GM19035 (cell line): ENCODE data around the gene MSX1.
A peak's percentile ranks its signal among the peaks of the same experiment; 100 is the strongest.
"Not testable (repeated sequence)": the region's sequence is repeated elsewhere in the genome, so short reads cannot be mapped to it uniquely, and the experiment has no call there.

Source experiments
- ATAC-seq: cut with Tn5 transposase; IDR thresholded peaks from one replicate; pipeline ENCODE4 v1.9.1; 2021; ENCODE audit not compliant: unreplicated experiment

Gene MSX1

GRCh38 chr4:4859325-4859798 is at the start of gene MSX1:
Gene MSX1 (plus strand): TSS chr4:4859665. CDS start chr4:4859900, 235 bp downstream.
- ATAC-seq: peak; percentile 90

DNA sequence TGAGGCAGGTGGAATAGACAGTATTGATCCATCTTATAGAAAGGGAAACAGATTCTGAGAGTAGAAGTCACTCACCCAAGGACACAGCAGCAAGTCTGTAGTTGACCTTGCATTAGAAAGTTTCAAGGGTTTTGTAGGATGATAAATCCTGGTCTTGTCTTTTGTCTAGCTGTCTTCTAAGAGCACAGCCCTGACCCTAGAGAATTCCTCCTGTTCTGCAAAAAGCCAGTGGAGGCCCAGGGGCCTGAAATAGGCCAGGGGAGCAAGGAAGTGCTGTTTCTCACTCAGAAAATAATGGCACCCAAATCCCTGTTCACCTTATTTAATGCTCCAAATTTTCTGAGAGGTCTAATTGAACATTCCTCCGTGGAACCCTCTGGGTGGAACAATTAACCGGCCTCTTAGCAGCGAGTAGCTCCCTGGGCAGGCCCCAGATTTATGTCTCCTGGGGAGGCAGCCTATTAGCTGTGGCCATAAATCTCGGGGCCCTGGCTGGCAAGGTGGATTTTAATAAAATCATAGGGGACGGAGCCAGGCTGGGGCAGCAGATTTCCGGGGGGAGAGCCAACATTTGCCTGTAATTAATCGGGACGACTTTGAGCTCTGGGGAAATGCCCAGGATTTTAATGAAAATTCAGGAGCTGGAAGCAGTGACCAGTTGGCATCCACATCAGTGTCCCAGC is 49.2 kb upstream of the MSX1 start:
- ATAC-seq: no peak

DNA sequence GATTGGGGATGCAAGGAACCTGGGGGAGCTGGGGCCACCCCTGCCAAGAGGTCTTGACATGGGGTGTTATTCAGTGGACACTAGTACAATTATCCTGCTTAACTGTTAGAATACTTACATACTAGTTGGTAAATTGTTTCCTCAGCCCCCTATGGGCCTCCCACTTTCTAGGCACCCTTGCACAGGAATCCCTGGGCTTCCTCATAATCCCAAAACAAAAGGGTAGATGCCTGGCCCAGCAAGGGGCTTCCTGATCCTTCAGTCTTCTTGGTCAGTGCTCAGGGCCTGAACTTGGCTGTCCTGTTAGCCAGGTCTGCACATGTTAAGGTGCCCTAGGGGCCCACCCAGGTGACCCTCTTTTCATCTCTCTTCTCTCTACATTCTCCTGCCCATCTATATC is 48.7 kb upstream of the MSX1 start:
- no peak for ATAC-seq

- ATAC-seq: no peak
Observed at GRCh38 chr4:4812145-4812794, 47.2 kb upstream of the MSX1 start.

DNA sequence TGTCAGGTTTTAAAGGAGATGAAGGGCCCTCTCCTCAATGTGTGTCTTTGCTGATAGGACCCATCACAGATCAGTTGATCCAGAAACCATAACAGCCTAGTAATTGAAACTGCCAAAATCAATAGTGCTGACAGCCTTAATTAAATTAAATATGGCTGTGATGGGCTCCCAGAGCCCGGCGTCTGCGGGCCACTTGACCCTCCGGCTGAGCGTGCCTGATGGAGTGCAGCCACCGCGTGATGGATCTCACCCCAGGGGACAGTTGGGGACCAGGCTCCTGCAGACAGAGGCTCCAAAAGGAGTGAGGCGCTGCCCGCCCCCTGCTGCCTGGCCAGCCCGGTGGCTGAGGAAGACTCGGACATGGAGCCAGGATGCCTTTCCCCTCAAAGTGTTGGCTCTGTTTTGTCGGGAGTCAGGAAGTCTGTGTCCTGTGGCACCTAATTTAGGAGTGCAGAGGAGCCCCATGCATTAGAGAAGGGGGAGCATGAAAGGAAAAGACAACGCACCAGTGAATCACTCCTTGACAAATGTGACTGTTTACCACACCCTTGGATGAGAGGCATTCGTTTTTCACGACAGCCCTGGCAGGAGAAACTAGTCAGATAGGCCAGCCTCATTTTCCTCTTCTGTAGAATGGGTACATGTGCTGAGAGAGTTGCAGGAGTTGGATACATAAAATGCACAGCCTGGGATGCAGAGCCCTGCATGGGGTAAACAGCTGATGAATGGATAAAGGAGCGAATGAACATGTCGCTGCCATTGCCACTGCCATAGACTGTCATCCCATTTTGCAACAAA is 40.9 kb upstream of the MSX1 start:
- no peak for ATAC-seq

GRCh38 chr4:4819213-4819606 is 40.3 kb upstream of the MSX1 start:
- no peak for ATAC-seq

DNA sequence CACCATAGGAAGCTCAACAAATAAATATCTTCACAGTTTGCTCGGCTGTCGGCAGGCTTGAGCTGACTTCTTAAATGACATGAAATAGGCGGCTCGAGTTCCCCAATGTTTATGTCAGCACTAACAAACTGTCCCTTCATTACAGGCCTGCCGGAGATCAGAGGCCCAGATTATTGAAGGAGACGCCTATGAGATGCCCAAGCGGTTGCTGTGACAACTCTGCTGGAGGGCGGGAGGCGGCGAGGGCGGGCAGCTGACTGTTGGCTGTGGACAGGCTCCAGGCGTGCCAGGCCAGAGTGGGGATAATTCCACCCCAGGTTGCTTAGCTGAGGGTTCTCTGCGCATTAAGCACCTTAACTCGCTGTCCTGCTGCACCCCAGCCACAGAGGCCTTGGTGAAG is 39.2 kb upstream of the MSX1 start:
- no peak for ATAC-seq

DNA sequence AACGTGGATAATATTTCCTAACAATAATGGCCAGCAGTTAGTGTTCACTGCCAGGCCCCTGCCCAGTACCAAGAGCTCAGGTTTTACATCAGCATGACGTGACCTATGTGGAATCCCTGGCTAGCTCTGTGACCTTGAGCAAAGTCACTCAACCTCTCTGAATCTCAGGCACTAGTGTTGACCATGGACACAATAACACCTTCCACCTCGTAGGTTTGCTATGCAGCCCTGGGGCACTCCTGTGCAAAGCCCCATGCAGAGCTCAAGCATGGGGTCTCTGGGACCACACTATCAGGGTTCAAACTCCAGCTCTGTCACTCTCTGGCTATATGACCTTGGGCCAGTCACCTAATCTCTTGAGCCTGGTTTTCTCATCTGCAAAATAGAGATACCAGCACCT is 38.7 kb upstream of the MSX1 start:
- ATAC-seq: no peak

- no peak for ATAC-seq
Observed at GRCh38 chr4:4821577-4821976, 37.9 kb upstream of the MSX1 start.

DNA sequence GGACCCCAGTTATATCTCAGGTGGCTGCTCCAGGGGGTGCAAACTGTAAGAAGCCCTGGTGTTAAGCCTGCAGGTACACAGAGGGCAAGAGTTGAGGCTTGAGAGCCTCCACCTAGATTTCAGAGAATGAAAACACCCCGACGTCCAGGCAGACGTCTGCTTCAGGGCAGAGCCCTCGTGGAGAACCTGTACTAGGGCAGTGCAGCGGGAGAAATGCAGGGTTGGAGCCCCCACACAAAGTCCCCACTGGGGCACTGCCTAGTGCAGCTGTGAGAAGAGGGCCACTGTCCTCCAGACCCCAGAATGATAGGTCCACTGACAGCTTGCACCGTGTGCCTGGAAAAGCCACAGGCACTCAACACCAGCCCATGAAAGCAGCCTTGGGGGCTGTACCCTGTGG is 37.2 kb upstream of the MSX1 start:
- not testable (repeated sequence) for ATAC-seq

DNA sequence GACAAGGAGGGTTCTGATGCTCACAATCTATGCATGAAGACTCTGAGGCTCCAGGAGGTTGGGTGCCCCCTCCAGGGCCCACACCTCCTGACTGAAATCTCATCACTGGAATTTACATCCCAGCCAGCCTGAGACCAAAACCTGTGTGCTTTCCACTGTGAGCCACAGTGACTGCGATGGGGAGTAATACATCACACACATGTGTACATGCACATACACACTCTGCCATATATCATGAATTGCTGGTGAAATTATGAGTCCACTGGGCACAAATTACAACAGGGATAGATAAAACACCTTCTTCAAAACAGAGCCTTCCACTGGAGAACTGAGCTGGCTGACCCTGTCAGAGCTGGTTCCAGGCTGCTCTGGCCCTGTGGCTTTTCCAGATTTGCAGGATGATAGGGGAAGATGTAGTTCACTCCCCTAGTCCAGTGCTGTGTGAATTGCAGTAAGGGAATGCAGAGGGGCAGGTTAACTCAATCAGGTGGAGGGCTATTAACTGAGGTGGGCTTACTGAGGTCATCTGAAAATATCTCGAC is 35.8 kb upstream of the MSX1 start:
- no peak for ATAC-seq

DNA sequence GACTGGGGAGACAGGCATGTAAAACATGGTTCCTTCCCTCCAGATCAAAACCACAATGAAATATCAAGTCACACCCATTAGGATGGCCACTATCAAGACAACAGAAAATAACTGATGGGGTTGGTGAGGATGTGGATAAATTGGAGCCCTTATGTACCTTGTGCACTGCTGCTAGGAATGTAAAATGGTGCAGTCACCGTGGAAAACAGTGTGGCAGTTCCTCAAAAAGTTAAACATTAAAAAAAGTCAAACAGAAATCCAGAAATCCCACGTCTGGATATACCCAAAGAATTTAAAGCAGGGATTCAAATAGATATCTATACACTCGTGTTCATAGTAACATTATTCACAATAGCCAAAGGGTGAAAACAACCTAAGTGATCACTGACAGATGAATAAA is 35.2 kb upstream of the MSX1 start:
- ATAC-seq: no peak

GRCh38 chr4:4825431-4825830 is 34.0 kb upstream of the MSX1 start:
- ATAC-seq: no peak

GRCh38 chr4:4829837-4830236 is 29.6 kb upstream of the MSX1 start:
- no peak for ATAC-seq

DNA sequence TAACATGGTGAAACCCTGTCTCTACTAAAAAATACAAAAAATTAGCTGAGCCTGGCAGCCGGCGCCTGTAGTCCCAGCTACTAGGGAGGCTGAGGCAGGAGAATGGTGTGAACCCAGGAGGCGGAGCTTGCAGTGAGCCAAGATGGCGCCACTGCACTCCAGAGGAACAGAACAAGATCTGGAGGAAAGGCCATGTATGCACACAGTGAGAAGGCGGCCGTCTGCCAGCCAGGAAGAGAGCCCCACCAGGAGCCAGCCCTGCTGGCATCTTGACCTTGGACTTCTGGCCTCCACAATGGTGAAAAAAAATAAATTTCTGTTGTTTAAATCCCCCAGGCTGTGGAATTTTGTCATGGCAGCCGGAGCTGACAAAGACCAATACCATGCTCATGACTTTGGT is 28.2 kb upstream of the MSX1 start:
- ATAC-seq: no peak

- ATAC-seq: no peak
Observed at GRCh38 chr4:4831825-4832224, 27.6 kb upstream of the MSX1 start.

GRCh38 chr4:4836044-4836443 is 23.4 kb upstream of the MSX1 start:
- no peak for ATAC-seq

- ATAC-seq: no peak
Observed at GRCh38 chr4:4837316-4837715, 22.1 kb upstream of the MSX1 start.

GRCh38 chr4:4838051-4838935 is 21.2 kb upstream of the MSX1 start:
- ATAC-seq: no peak

DNA sequence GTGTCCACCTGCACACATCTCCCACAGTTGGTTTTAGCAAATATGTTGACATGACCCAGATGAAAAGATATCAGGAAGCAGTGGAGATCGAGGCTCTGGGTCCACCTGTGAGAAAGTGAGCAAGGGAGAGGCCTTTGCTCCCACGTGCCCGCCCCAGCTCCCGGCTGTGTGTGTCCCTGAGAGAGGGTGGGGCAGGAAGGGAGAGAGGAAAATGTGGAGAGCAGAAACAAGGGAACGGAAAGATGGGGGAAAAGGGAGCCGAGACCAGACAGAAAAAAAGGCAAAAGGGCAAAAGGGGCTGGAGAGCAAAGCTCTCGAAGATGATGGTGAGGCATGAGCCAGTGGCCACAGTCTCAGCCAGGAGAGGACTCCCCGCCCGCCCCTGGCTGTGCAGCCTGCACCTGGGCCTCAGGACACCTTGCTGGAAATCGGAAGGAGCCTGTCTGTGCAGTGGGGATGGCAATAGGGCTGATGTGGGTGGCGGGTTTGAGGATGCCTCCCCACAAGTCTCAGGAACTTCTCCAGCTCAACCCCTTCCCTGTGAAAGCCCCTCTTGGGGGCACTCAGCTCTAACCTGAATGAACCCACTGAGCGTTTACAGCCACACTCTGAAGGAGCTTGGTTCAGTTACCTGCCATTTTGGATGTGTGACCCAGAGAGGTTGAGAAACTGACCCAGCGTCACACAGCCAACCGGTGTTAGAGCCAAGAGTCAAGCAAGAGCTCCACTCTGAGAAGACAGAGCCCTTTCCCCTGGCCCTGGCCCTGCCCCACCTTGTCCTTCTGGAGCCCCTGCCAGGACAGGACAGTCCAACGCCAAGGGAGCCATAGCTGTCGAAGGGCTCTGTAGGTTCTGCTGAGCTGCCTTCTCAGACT is 20.3 kb upstream of the MSX1 start:
- ATAC-seq: no peak
